Natural killer cell (primary cell): Measurements from ENCODE around the gene THRB. TPM values are rescaled to one million over a fixed set of nuclear protein-coding genes. Genes with fewer than 3 reads are reported as not detected.
"Not testable (repeated sequence)": the region's sequence is repeated elsewhere in the genome, so short reads cannot be mapped to it uniquely, and the experiment has no call there.

Experiments used
- ATAC-seq, 3 donors: fragments of 150-1000 bp in 2 of 3; fragments of 200-7000 bp in 1 of 3; cut with Tn5 transposase; 1 replicate in 1 of 3; 2 replicates in 2 of 3; pipeline ENCODE4 v1.10.0; 2021; ENCODE audit warnings: mild to moderate bottlenecking in 2 of 3, moderate library complexity in 2 of 3
- DNase-seq, 2 donors: peaks; one replicate each; pipeline versions ENCODE4 v3.0.0 to v3.0.0-alpha.2; 2013 to 2021; ENCODE audit warnings: mixed read lengths in 1 of 2
- H3K27ac ChIP-seq: one replicate; pipeline ENCODE4 v1.5.1; 2013; ENCODE audit warnings: mild to moderate bottlenecking, low read length
- H3K27me3 ChIP-seq: one replicate; pipeline ENCODE4 v1.6.1; 2013; ENCODE audit warnings: low read length; ENCODE audit not compliant: control insufficient read depth, insufficient read depth
- H3K36me3 ChIP-seq: one replicate; pipeline ENCODE4 v1.6.1; 2013; ENCODE audit warnings: low read length; ENCODE audit not compliant: control insufficient read depth, insufficient read depth
- H3K4me1 ChIP-seq: one replicate; pipeline ENCODE4 v1.6.1; 2013; ENCODE audit warnings: low read length; ENCODE audit not compliant: control insufficient read depth, insufficient read depth
- H3K4me3 ChIP-seq: one replicate; pipeline ENCODE4 v1.5.1; 2013; ENCODE audit warnings: low read length
- H3K9me3 ChIP-seq: one replicate; pipeline ENCODE4 v1.6.1; 2013; ENCODE audit warnings: low read length; ENCODE audit not compliant: control insufficient read depth, insufficient read depth
- H3K27ac Mint-ChIP-seq, 2 donors: one replicate each; pipeline ENCODE4 v1.8.0; 2022; ENCODE audit warnings: mild to moderate bottlenecking in 2 of 2, mixed read lengths in 2 of 2, moderate library complexity in 1 of 2
- H3K27me3 Mint-ChIP-seq, 2 donors: one replicate each; pipeline ENCODE4 v1.8.0; 2022; ENCODE audit warnings: low read depth in 2 of 2, mixed read lengths in 2 of 2
- H3K36me3 Mint-ChIP-seq: one replicate; pipeline ENCODE4 v1.8.0; 2022; ENCODE audit warnings: mixed read lengths
- H3K4me1 Mint-ChIP-seq, 2 donors: one replicate each; pipeline ENCODE4 v1.8.0; 2022; ENCODE audit warnings: mixed read lengths in 2 of 2
- H3K4me3 Mint-ChIP-seq: one replicate; pipeline ENCODE4 v1.8.0; 2022; ENCODE audit warnings: mild to moderate bottlenecking, moderate library complexity, mixed read lengths
- H3K9me3 Mint-ChIP-seq, 2 donors: one replicate each; pipeline ENCODE4 v1.8.0; 2022; ENCODE audit warnings: mixed read lengths in 2 of 2
- CTCF ChIP-seq: fragments of 200-600 bp; IDR thresholded peaks from one replicate; pipeline ENCODE4 v1.8.0; 2022; ENCODE audit warnings: antibody characterized with exemption
- WGBS: methylation state at CpG from one replicate; pipeline ENCODE4 v1.1.7; 2013; ENCODE audit warnings: missing lambda C conversion rate; ENCODE audit not compliant: insufficient coverage; 5-methylcytosine and 5-hydroxymethylcytosine counted together
- intact Hi-C: fragments of 100-400 bp; cut with micrococcal nuclease; formaldehyde crosslinking; loops from one replicate; pipeline ENCODE4 v1.14.2; 2022
- total RNA-seq, 4 donors: library from RNA; stranded (reverse); fragments of 120-200 nt in 1 of 4; gene quantifications; one replicate each; pipeline versions ENCODE4 v1.2.3 to v1.2.4, GENCODE V29; 2013 to 2022

The THRB gene
- total RNA-seq, 3 donors from 2014 or later (not counting 1 experiment from before 2014, with no cell fraction given) = 0.05 TPM; not detected in 2

GRCh38 chr3:24419067-24419791 is 75.4 kb downstream of the THRB start:
- no peak overlapping the region for H3K4me3 ChIP-seq
- H3K27me3 Mint-ChIP-seq = no peaks in the 10 kb centered on the region
- no peaks in the 10 kb centered on the region for H3K27me3 ChIP-seq
- H3K9me3 Mint-ChIP-seq = peaks cover 0 to 3% of the 10 kb centered on the region in 2 donors
- no peaks in the 10 kb centered on the region for H3K4me1 ChIP-seq
- intact Hi-C loops = no loop called here
- ATAC-seq (no peak), DNase-seq (no peak)
- H3K27ac ChIP-seq = no peak overlapping the region
- H3K36me3 Mint-ChIP-seq = no peaks in the 10 kb centered on the region
- no peak overlapping the region for H3K27ac Mint-ChIP-seq
- WGBS = 92% methylated on average over 3 of the region's 3 CpGs
- H3K4me3 Mint-ChIP-seq = no peak overlapping the region
- no peaks in the 10 kb centered on the region for H3K9me3 ChIP-seq
- H3K36me3 ChIP-seq = no peaks in the 10 kb centered on the region
- no peak for TF ChIP-seq CTCF
- H3K4me1 Mint-ChIP-seq = no peaks in the 10 kb centered on the region

GRCh38 chr3:24417730-24418129 is 76.9 kb downstream of the THRB start:
- Histone ChIP-seq H3K27ac (no peak overlapping the region), H3K27me3 (no peaks in the 10 kb centered on the region), H3K9me3 (no peaks in the 10 kb centered on the region), H3K4me3 (no peak overlapping the region), H3K4me1 (no peaks in the 10 kb centered on the region), H3K36me3 (no peaks in the 10 kb centered on the region)
- 70% methylated on average over 2 of the region's 2 CpGs for WGBS
- TF ChIP-seq CTCF = no peak
- intact Hi-C loops = no loop called here
- no peaks in the 10 kb centered on the region for H3K4me1 Mint-ChIP-seq
- no peak overlapping the region for H3K4me3 Mint-ChIP-seq
- H3K27ac Mint-ChIP-seq = no peak overlapping the region
- ATAC-seq = no peak
- no peaks in the 10 kb centered on the region for H3K36me3 Mint-ChIP-seq
- DNase-seq = no peak
- H3K9me3 Mint-ChIP-seq = peaks cover 0 to 3% of the 10 kb centered on the region in 2 donors
- H3K27me3 Mint-ChIP-seq = no peaks in the 10 kb centered on the region

- H3K36me3 Mint-ChIP-seq = no peaks in the 10 kb centered on the region
- no peak for TF ChIP-seq CTCF
- H3K27ac ChIP-seq = no peak overlapping the region
- H3K27me3 Mint-ChIP-seq = no peaks in the 10 kb centered on the region
- no peaks in the 10 kb centered on the region for H3K27me3 ChIP-seq
- H3K4me3 ChIP-seq = no peak overlapping the region
- 90% methylated on average over 3 of the region's 4 CpGs for WGBS
- intact Hi-C loops = no loop called here
- peaks cover 0 to 2% of the 10 kb centered on the region in 2 donors for H3K9me3 Mint-ChIP-seq
- no peaks in the 10 kb centered on the region for H3K9me3 ChIP-seq
- H3K4me1 Mint-ChIP-seq = no peaks in the 10 kb centered on the region
- H3K4me3 Mint-ChIP-seq = no peak overlapping the region
- DNase-seq (no peak), ATAC-seq (no peak)
- H3K27ac Mint-ChIP-seq = no peak overlapping the region
- no peaks in the 10 kb centered on the region for H3K4me1 ChIP-seq
- no peaks in the 10 kb centered on the region for H3K36me3 ChIP-seq
Measured at GRCh38 chr3:24416224-24416623, 78.4 kb downstream of the THRB start.

- no peak for TF ChIP-seq CTCF
- Mint-ChIP-seq H3K36me3 (no peaks in the 10 kb centered on the region), H3K4me1 (no peaks in the 10 kb centered on the region), H3K4me3 (no peak overlapping the region), H3K27ac (no peak overlapping the region), H3K9me3 (peaks cover 0 to 2% of the 10 kb centered on the region in 2 donors), H3K27me3 (no peaks in the 10 kb centered on the region)
- no peak for DNase-seq
- no peaks in the 10 kb centered on the region for H3K27me3 ChIP-seq
- no peak for ATAC-seq
- intact Hi-C loops = no loop called here
- WGBS = 100% methylated on average over 1 of the region's 3 CpGs
- no peaks in the 10 kb centered on the region for H3K36me3 ChIP-seq
- H3K4me3 ChIP-seq = no peak overlapping the region
- H3K9me3 ChIP-seq = no peaks in the 10 kb centered on the region
- no peak overlapping the region for H3K27ac ChIP-seq
- H3K4me1 ChIP-seq = no peaks in the 10 kb centered on the region
Measured at GRCh38 chr3:24415824-24416223, 78.8 kb downstream of the THRB start.

GRCh38 chr3:24413662-24414061 is 81.0 kb downstream of the THRB start:
- H3K4me1 ChIP-seq, H3K9me3 Mint-ChIP-seq, H3K27me3 ChIP-seq, intact Hi-C loops, H3K4me3 Mint-ChIP-seq, DNase-seq, H3K4me3 ChIP-seq, ATAC-seq, H3K9me3 ChIP-seq, H3K36me3 Mint-ChIP-seq, H3K36me3 ChIP-seq, H3K27ac ChIP-seq, H3K27ac Mint-ChIP-seq, H3K4me1 Mint-ChIP-seq, H3K27me3 Mint-ChIP-seq: not testable (repeated sequence)
- 86% methylated on average over 2 of the region's 5 CpGs for WGBS
